GM12878 (cell line): ENCODE measurements around the gene MAL. TPM values are rescaled to one million over a fixed set of nuclear protein-coding genes. Genes with fewer than 3 reads are reported as not detected.

Experiments used
- ATAC-seq: fragments of 200-7000 bp; cut with Tn5 transposase; 3 replicates; pipeline ENCODE4 v1.9.1; 2020; ENCODE audit warnings: mild to moderate bottlenecking, moderate library complexity
- BruUV-seq: library from RNA; stranded (reverse); fragments of 400-500 nt; replicated peaks from 2 replicates; lab custom pipeline; 2021; lab: Mats Ljungman, UMichigan
- CTCF ChIA-PET: fragments of 300-600 bp; sonication (Branson Sonifier 250); formaldehyde crosslinking; extraction: SDS; loops from one replicate; lab custom pipeline; 2021; ENCODE audit warnings: inconsistent platforms; lab: Yijun Ruan, JAX
- POLR2A ChIA-PET: fragments of 350-600 bp; formaldehyde crosslinking; extraction: SDS; loops from one replicate; lab custom pipeline; 2021; ENCODE audit warnings: inconsistent platforms; lab: Charles Lee
- RAD21 ChIA-PET: fragments of 300-600 bp; sonication (Branson Sonifier 250); formaldehyde crosslinking; loops from one replicate; lab custom pipeline; 2023; ENCODE audit warnings: antibody characterized with exemption; ENCODE audit not compliant: unreplicated experiment; lab: Charles Lee
- SMC1A ChIA-PET: fragments of 300-600 bp; sonication (Branson Sonifier 250); formaldehyde crosslinking; loops from one replicate; lab custom pipeline; 2023; ENCODE audit not compliant: unreplicated experiment, uncharacterized antibody; lab: Charles Lee
- DNase-seq: peaks from one replicate; pipeline ENCODE4 v3.0.0-alpha.2; 2011; ENCODE audit warnings: low read depth, low spot score
- FAIRE-seq: peaks from 3 replicates; lab custom pipeline; 2011; peaks lifted over from hg19 to GRCh38; lab: Jason Lieb, UNC
- H2AFZ ChIP-seq: 2 replicates; pipeline ENCODE4 v1.6.0; 2011; ENCODE audit warnings: low read depth, low read length, control low read depth; ENCODE audit not compliant: control insufficient read depth
- H3K27ac ChIP-seq: 2 replicates; pipeline ENCODE4 v1.5.1; 2011; ENCODE audit warnings: control low read depth; ENCODE audit not compliant: control insufficient read depth, insufficient read depth
- H3K27me3 ChIP-seq, 2 experiments: replicated peaks in 1 of 2; 2 replicates each; pipeline versions ENCODE4 v1.6.0 to v1.6.1; 2011; ENCODE audit warnings: low read length in 1 of 2; ENCODE audit not compliant: control insufficient read depth in 2 of 2, insufficient read depth in 2 of 2
- H3K36me3 ChIP-seq, 2 experiments: 2 replicates each; pipeline ENCODE4 v1.5.1; 2011; ENCODE audit warnings: low read length in 1 of 2; ENCODE audit not compliant: control insufficient read depth in 2 of 2, insufficient read depth in 2 of 2
- H3K4me1 ChIP-seq: 2 replicates; pipeline ENCODE4 v1.6.1; 2011; ENCODE audit warnings: mild to moderate bottlenecking, low read length, moderate library complexity, mixed read lengths; ENCODE audit not compliant: control insufficient read depth, insufficient read depth
- H3K4me2 ChIP-seq: 2 replicates; pipeline ENCODE4 v1.6.0; 2011; ENCODE audit warnings: control low read depth; ENCODE audit not compliant: control insufficient read depth, insufficient read depth
- H3K4me3 ChIP-seq: fragments of 200-600 bp; sonication (generic); 2 replicates; pipeline ENCODE4 v1.5.1; 2016
- H3K79me2 ChIP-seq: 2 replicates; pipeline ENCODE4 v1.6.0; 2011; ENCODE audit warnings: low read length; ENCODE audit not compliant: control insufficient read depth, insufficient read depth
- H3K9ac ChIP-seq: 2 replicates; pipeline ENCODE4 v1.8.0; 2011; ENCODE audit warnings: low read length, control low read depth, mixed read lengths; ENCODE audit not compliant: control insufficient read depth, insufficient read depth
- H3K9me3 ChIP-seq: replicated peaks from 3 replicates; pipeline ENCODE4 v1.5.1; 2011; ENCODE audit warnings: mild to moderate bottlenecking, low read length; ENCODE audit not compliant: control insufficient read depth, insufficient read depth
- H4K20me1 ChIP-seq: 2 replicates; pipeline ENCODE4 v1.6.0; 2011; ENCODE audit not compliant: control insufficient read depth, insufficient read depth
- BCL11A ChIP-seq: IDR thresholded peaks from 2 replicates; pipeline ENCODE4 v1.6.1; 2011; ENCODE audit warnings: low read depth, low read length
- BMI1 ChIP-seq: fragments of 450-650 bp; IDR thresholded peaks from 2 replicates; pipeline ENCODE4 v1.6.1; 2016; ENCODE audit warnings: mild to moderate bottlenecking, moderate library complexity, borderline replicate concordance
- EZH2 ChIP-seq: IDR thresholded peaks from 2 replicates; pipeline ENCODE4 v1.6.1; 2012; ENCODE audit warnings: low read depth, mild to moderate bottlenecking, control low read depth, inconsistent platforms, low read length, borderline replicate concordance; ENCODE audit not compliant: control insufficient read depth
- FOXK2 ChIP-seq: fragments of 450-650 bp; IDR thresholded peaks from 2 replicates; pipeline ENCODE4 v1.6.1; 2017; ENCODE audit warnings: mild to moderate bottlenecking, moderate library complexity
- IKZF2 ChIP-seq, 2 experiments: fragments of 450-650 bp; IDR thresholded peaks; 2 replicates each; pipeline ENCODE4 v1.6.1; 2017; ENCODE audit warnings: mild to moderate bottlenecking in 2 of 2, moderate library complexity in 2 of 2
- NRF1 ChIP-seq: conservative IDR thresholded peaks from 2 replicates; pipeline ENCODE4 v1.6.1; 2011; ENCODE audit warnings: mild to moderate bottlenecking, low read depth, low read length, improper control_type of control experiment
- POLR2AphosphoS5 ChIP-seq: IDR thresholded peaks from 2 replicates; pipeline ENCODE4 v1.6.1; 2011; ENCODE audit warnings: mild to moderate bottlenecking, low read length, inconsistent platforms
- POU2F2 ChIP-seq: IDR thresholded peaks from 3 replicates; pipeline ENCODE4 v1.6.1; 2011; ENCODE audit warnings: low read depth, mild to moderate bottlenecking, low read length, borderline replicate concordance
- SREBF2 ChIP-seq: IDR thresholded peaks from 2 replicates; pipeline ENCODE4 v1.6.1; 2012; ENCODE audit warnings: mild to moderate bottlenecking, low read length
- YY1 ChIP-seq: IDR thresholded peaks from 2 replicates; pipeline ENCODE4 v1.6.1; 2011; ENCODE audit warnings: low read depth, mild to moderate bottlenecking, low read length
- WGBS: methylation state at CpG from one replicate; pipeline ENCODE4 v1.1.6; 2016; ENCODE audit warnings: low lambda C conversion rate; ENCODE audit not compliant: insufficient replicate concordance, insufficient coverage; ENCODE audit errors: missing lambda C conversion rate; 5-methylcytosine and 5-hydroxymethylcytosine counted together
- in situ Hi-C: fragments of 300-500 bp; cut with MboI; formaldehyde crosslinking; loops from 9 replicates; pipeline ENCODE4 v1.14.3; 2018; ENCODE audit warnings: mixed read lengths
- intact Hi-C: fragments of 100-400 bp; cut with micrococcal nuclease; formaldehyde crosslinking; loops from one replicate; pipeline ENCODE4 v1.14.2; 2022; ENCODE audit not compliant: unreplicated experiment
- polyA plus RNA-seq, 11 experiments: library from polyadenylated mRNA; depleted of rRNA in 4 of 11; unstranded in 6 of 11; stranded (reverse) in 5 of 11; fragments of >200 nt; fragmentation: Nextera tagmentation in 4 of 11; fragmentation: Illumina TruSeq in 1 of 11; extraction: Ambion mirVana in 4 of 11; extraction: Trizol in 1 of 11; gene quantifications; 1 replicate in 1 of 11; 2 replicates in 10 of 11; pipeline versions ENCODE4 v1.2.1 to v1.2.3, GENCODE V29; 2011 to 2016; ENCODE audit warnings: inconsistent platforms in 2 of 11, missing spikeins in 2 of 11, low read depth in 1 of 11
- total RNA-seq, 4 experiments: library from RNA; depleted of rRNA in 3 of 4; stranded (reverse); fragments of >200 nt in 3 of 4; fragmentation: Illumina TruSeq in 1 of 4; extraction: Trizol in 1 of 4; gene quantifications; 2 replicates each; pipeline versions ENCODE4 v1.2.1 to v1.2.3, GENCODE V29; 2013 to 2021
- TF ChIP-seq, protein P1 (sequence below), 3 experiments: IDR thresholded peaks in 2 of 3; conservative IDR thresholded peaks in 1 of 3; 2 replicates each; pipeline ENCODE4 v1.5.1; 2011; ENCODE audit warnings: low read depth in 3 of 3, low read length in 3 of 3, mild to moderate bottlenecking in 3 of 3, control low read depth in 2 of 3, moderate library complexity in 2 of 3, inconsistent platforms in 1 of 3, mixed read lengths in 1 of 3; ENCODE audit not compliant: control insufficient read depth in 2 of 3, insufficient read depth in 1 of 3; ENCODE audit errors: extremely low read depth in 1 of 3
- TF ChIP-seq, protein P2 (sequence below): fragments of 450-650 bp; IDR thresholded peaks from 2 replicates; pipeline ENCODE4 v1.6.1; 2016; ENCODE audit warnings: mild to moderate bottlenecking
- TF ChIP-seq, protein P3 (sequence below): fragments of 450-650 bp; IDR thresholded peaks from 2 replicates; pipeline ENCODE4 v1.6.1; 2017; ENCODE audit warnings: mild to moderate bottlenecking

The MAL gene
- total and polyA plus RNA-seq, 10 of the 15 experiments (the other 5 are each of a cell fraction or from before 2014, with no cell fraction given), result 1.3 to 4.5 (median 1.7) TPM

DNA sequence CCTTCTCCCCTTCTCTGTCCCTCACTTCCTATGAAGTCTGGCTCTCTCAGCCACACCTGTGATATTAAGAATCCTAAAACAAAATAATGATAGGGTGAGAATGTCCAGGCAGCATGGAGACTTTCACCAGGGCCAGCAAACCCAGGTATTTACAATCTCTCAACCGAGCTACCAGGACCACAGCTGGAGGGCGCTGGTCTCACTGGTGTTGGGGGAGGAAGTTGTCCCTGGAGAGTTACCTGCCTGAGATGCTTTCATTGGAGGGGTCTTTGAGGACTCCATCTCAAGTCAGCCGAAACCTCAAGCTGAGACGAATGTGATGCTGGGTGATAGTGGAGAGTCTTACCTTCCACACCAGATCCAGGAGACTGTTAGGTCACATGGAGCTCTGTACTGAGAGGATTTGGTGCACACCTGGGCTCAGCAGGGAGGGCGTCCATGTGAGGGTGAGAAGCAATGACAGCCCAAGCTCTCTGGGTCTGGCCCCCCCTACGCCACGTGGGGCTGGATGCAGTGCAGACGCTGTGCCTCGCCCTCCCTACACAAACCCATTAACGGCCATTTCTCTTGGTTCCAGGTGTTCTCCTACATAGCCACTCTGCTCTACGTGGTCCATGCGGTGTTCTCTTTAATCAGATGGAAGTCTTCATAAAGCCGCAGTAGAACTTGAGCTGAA lies 27.4 kb downstream of the MAL start:
- in situ Hi-C loops (no loop called here), intact Hi-C loops (loop anchor here (1.0 kb wide), 1 partner anchor 30 kb away; no protein-coding TSS in a partner anchor)
- WGBS, result 58% methylated on average over 13 of the region's 13 CpGs
- SMC1A ChIA-PET, result interaction anchor here (0.7 to 7.8 kb wide), 8 partner anchors 9 to 67 kb away, joined by 3 to 94 read pairs (median 8); partner anchors contain the start of gene MAL
- CTCF ChIA-PET, result interaction anchor here (0.7 to 7.9 kb wide), 13 partner anchors 10 to 180 kb away, joined by 3 to 134 read pairs (median 10); partner anchors contain the start of genes MAL and MRPS5
- DNase-seq (no peak), FAIRE-seq (no peak), ATAC-seq (no peak)
- no peaks in the 10 kb centered on the region for H3K36me3 ChIP-seq
- H3K9me3 ChIP-seq, result no peaks in the 10 kb centered on the region
- no peaks in the 10 kb centered on the region for H4K20me1 ChIP-seq
- no TSS peak for BruUV-seq
- no peaks in the 10 kb centered on the region for H3K27me3 ChIP-seq
- H3K9ac ChIP-seq, result no peak overlapping the region
- no peaks in the 10 kb centered on the region for H3K79me2 ChIP-seq
- POLR2A ChIA-PET, result interaction anchor here (0.8 to 3.8 kb wide), 5 partner anchors 9 to 29 kb away, joined by 3 to 20 read pairs (median 4); no protein-coding TSS in a partner anchor
- no peak overlapping the region for H3K4me2 ChIP-seq
- no peak for TF ChIP-seq BMI1
- TF ChIP-seq, protein P1, sequence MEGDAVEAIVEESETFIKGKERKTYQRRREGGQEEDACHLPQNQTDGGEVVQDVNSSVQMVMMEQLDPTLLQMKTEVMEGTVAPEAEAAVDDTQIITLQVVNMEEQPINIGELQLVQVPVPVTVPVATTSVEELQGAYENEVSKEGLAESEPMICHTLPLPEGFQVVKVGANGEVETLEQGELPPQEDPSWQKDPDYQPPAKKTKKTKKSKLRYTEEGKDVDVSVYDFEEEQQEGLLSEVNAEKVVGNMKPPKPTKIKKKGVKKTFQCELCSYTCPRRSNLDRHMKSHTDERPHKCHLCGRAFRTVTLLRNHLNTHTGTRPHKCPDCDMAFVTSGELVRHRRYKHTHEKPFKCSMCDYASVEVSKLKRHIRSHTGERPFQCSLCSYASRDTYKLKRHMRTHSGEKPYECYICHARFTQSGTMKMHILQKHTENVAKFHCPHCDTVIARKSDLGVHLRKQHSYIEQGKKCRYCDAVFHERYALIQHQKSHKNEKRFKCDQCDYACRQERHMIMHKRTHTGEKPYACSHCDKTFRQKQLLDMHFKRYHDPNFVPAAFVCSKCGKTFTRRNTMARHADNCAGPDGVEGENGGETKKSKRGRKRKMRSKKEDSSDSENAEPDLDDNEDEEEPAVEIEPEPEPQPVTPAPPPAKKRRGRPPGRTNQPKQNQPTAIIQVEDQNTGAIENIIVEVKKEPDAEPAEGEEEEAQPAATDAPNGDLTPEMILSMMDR (IDR thresholded peaks at IDR 0.05 in 2 of 3, conservative IDR thresholded peaks at IDR 0.05 in 1 of 3; ENCODE audit: control insufficient read depth in 2 of 3, extremely low read depth in 1 of 3, insufficient read depth in 1 of 3, low read depth in 3 of 3, low read length in 3 of 3), result no peak
- TF ChIP-seq FOXK2, result no peak
- TF ChIP-seq POU2F2, result no peak
- TF ChIP-seq NRF1, result no peak
- TF ChIP-seq EZH2, result no peak
- no peak for TF ChIP-seq YY1
- no peak for TF ChIP-seq IKZF2 (IDR thresholded peaks at IDR 0.05)
- TF ChIP-seq BCL11A, result no peak
- TF ChIP-seq POLR2AphosphoS5, result no peak
- TF ChIP-seq, protein P2, sequence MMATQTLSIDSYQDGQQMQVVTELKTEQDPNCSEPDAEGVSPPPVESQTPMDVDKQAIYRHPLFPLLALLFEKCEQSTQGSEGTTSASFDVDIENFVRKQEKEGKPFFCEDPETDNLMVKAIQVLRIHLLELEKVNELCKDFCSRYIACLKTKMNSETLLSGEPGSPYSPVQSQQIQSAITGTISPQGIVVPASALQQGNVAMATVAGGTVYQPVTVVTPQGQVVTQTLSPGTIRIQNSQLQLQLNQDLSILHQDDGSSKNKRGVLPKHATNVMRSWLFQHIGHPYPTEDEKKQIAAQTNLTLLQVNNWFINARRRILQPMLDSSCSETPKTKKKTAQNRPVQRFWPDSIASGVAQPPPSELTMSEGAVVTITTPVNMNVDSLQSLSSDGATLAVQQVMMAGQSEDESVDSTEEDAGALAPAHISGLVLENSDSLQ, result no peak
- no peak for TF ChIP-seq SREBF2
- TF ChIP-seq, protein P3, sequence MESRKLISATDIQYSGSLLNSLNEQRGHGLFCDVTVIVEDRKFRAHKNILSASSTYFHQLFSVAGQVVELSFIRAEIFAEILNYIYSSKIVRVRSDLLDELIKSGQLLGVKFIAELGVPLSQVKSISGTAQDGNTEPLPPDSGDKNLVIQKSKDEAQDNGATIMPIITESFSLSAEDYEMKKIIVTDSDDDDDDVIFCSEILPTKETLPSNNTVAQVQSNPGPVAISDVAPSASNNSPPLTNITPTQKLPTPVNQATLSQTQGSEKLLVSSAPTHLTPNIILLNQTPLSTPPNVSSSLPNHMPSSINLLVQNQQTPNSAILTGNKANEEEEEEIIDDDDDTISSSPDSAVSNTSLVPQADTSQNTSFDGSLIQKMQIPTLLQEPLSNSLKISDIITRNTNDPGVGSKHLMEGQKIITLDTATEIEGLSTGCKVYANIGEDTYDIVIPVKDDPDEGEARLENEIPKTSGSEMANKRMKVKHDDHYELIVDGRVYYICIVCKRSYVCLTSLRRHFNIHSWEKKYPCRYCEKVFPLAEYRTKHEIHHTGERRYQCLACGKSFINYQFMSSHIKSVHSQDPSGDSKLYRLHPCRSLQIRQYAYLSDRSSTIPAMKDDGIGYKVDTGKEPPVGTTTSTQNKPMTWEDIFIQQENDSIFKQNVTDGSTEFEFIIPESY, result no peak
- RAD21 ChIA-PET, result interaction anchor here (1.3 to 8.1 kb wide), 5 partner anchors 10 to 66 kb away, joined by 5 to 92 read pairs (median 22); partner anchors contain the start of gene MAL
- no peak overlapping the region for H3K27ac ChIP-seq
- H3K4me3 ChIP-seq, result no peak overlapping the region
- no peak overlapping the region for H2AFZ ChIP-seq
- H3K4me1 ChIP-seq, result peaks cover 30% of the 10 kb centered on the region
